Progenitor cell of endocrine pancreas (in vitro differentiated cells): ENCODE results near the gene TMTC1. TPM values are rescaled to one million over a fixed set of nuclear protein-coding genes. Genes with fewer than 3 reads are reported as not detected.

Experiments used
- DNase-seq: peaks from one replicate; pipeline ENCODE4 v3.0.0; 2021; ENCODE audit warnings: low spot score; ENCODE audit not compliant: unreplicated experiment
- H3K27ac Mint-ChIP-seq: 2 replicates; pipeline ENCODE4 v1.8.0; 2021; ENCODE audit warnings: mild to moderate bottlenecking, moderate library complexity, mixed read lengths
- H3K27me3 Mint-ChIP-seq: 2 replicates; pipeline ENCODE4 v1.8.0; 2021; ENCODE audit warnings: mixed read lengths
- H3K36me3 Mint-ChIP-seq: 2 replicates; pipeline ENCODE4 v1.8.0; 2022; ENCODE audit warnings: mixed read lengths; ENCODE audit not compliant: insufficient read depth
- H3K4me1 Mint-ChIP-seq: 2 replicates; pipeline ENCODE4 v1.8.0; 2021; ENCODE audit warnings: low read depth, mixed read lengths
- H3K4me3 Mint-ChIP-seq: 2 replicates; pipeline ENCODE4 v1.8.0; 2021; ENCODE audit warnings: low read depth, mild to moderate bottlenecking, moderate library complexity, mixed read lengths
- H3K9me3 Mint-ChIP-seq: 2 replicates; pipeline ENCODE4 v1.8.0; 2021; ENCODE audit warnings: low read depth, mixed read lengths
- total RNA-seq: library from RNA; stranded (reverse); gene quantifications from 2 replicates; pipeline ENCODE4 v1.2.1, GENCODE V29; 2021
- TF ChIP-seq, protein P1 (sequence below): fragments of 200-600 bp; sonication (generic); IDR thresholded peaks from one replicate; pipeline ENCODE4 v1.5.0; 2021; ENCODE audit warnings: antibody characterized with exemption, mild to moderate bottlenecking; ENCODE audit not compliant: unreplicated experiment

TMTC1 gene
- total RNA-seq, 1 donor from 2014 or later, result 19.2 TPM

DNA sequence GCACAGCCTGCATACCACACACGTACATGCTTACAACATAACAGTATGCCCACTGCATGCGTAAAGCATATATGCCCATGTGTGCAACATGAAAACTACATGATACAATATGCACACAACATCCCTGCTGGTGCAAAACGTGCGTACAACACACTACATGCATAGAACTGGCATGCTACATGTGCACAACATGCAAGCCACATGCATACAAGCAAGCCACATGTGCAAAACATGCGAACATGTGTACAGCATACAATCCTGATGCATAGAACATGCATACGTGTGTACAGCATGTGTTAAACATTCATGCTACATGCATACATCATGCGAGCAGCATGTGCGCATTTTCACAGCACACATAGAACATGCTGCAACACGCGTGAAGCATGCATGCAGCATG, 8.4 kb upstream of the TMTC1 start:
- TF ChIP-seq, protein P1, sequence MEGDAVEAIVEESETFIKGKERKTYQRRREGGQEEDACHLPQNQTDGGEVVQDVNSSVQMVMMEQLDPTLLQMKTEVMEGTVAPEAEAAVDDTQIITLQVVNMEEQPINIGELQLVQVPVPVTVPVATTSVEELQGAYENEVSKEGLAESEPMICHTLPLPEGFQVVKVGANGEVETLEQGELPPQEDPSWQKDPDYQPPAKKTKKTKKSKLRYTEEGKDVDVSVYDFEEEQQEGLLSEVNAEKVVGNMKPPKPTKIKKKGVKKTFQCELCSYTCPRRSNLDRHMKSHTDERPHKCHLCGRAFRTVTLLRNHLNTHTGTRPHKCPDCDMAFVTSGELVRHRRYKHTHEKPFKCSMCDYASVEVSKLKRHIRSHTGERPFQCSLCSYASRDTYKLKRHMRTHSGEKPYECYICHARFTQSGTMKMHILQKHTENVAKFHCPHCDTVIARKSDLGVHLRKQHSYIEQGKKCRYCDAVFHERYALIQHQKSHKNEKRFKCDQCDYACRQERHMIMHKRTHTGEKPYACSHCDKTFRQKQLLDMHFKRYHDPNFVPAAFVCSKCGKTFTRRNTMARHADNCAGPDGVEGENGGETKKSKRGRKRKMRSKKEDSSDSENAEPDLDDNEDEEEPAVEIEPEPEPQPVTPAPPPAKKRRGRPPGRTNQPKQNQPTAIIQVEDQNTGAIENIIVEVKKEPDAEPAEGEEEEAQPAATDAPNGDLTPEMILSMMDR, result no peak
- no peaks in the 10 kb centered on the region for H3K9me3 Mint-ChIP-seq
- H3K27me3 Mint-ChIP-seq, result peaks cover 3% of the 10 kb centered on the region

DNA sequence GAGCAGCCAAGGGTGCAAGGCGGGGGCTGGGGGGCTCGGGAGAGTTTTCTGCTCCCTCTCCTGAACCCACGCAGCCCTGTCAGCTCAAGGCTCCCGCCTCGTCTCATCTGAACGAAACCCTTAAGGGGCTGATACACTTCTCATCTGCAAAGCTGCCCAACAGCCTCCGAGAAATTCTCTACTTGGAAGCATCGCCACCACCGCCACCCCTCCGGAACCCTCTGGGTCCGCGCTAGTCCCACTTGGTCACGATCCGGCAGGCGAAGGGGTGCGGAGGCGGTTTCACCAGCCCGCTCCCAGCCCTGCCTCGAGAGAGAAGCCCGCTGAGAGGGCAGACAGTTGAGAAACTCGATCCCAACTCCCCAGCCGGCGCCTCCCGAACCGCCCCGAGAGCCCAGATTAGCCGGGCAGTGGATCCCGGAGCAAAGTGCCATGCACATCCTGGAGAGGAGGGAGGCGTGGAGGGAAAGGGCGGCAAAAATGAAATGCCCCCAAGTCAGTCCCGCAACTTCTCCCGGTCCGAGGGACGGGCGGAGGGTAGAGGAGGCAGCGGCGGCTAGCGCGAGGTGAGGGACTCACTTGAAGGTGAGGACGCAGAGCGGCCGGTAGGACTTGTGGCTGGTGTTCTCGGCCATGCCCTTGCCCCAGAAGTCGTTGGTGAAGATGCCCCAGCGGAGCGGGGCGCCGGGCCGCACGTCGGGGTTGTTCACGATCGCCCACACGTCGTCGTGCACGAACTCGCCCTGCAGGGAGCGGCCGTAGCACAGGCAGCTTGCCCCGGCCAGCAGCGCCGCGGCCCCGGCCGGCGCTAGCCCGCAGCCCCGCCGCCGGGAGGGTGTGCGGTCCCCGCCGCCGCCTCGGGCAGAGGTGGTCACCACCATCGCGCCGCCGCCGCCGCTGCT, 620 bp downstream of the TMTC1 start:
- Mint-ChIP-seq H3K36me3 (no peaks in the 10 kb centered on the region), H3K4me1 (peaks cover 17% of the 10 kb centered on the region), H3K4me3 (peak overlapping the region; percentile 93), H3K9me3 (peaks cover 4% of the 10 kb centered on the region), H3K27ac (peak overlapping the region; percentile 93), H3K27me3 (peaks cover 16% of the 10 kb centered on the region)
- DNase-seq, result peak; percentile 47
- TF ChIP-seq, protein P1, result peak; percentile 21

More for the DNA sequence above, 8.4 kb upstream of the TMTC1 start:
- Mint-ChIP-seq H3K4me3 (no peak overlapping the region), H3K27ac (no peak overlapping the region), H3K4me1 (peaks cover 15% of the 10 kb centered on the region), H3K36me3 (no peaks in the 10 kb centered on the region)
- DNase-seq, result no peak

DNA sequence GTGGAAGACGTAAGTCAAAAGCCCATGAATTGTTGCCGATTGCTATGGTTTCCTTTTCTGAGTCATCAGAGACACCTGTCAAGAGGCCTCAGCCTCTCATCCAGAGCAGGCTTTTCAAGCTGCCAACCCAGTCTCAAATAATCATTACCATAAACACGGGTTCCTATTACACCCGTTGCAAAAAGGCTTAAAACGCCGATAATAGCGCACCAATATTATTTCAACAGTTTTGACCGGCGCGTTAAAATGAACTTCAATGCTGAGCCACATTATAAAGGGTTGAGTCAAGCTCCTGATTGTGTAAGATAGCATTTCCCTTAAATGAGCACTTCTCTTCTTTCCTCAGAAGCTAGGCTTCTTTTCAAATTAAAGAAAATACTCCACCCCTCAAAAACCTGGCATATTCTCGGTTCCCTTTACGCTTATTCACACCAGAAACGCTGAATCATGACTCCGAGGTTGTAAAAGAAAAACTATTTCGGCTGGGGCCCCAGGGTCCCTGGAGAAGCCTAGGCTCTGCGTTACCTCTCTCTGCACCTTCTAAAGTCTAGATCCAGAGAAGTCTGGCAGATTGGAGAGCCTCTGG, 1.4 kb downstream of the TMTC1 start:
- Mint-ChIP-seq H3K27ac (peak overlapping the region; percentile 93), H3K4me3 (peak overlapping the region; percentile 93), H3K9me3 (peaks cover 4% of the 10 kb centered on the region), H3K27me3 (peaks cover 12% of the 10 kb centered on the region), H3K36me3 (no peaks in the 10 kb centered on the region), H3K4me1 (peaks cover 17% of the 10 kb centered on the region)
- DNase-seq, result no peak
- TF ChIP-seq, protein P1, result no peak

DNA sequence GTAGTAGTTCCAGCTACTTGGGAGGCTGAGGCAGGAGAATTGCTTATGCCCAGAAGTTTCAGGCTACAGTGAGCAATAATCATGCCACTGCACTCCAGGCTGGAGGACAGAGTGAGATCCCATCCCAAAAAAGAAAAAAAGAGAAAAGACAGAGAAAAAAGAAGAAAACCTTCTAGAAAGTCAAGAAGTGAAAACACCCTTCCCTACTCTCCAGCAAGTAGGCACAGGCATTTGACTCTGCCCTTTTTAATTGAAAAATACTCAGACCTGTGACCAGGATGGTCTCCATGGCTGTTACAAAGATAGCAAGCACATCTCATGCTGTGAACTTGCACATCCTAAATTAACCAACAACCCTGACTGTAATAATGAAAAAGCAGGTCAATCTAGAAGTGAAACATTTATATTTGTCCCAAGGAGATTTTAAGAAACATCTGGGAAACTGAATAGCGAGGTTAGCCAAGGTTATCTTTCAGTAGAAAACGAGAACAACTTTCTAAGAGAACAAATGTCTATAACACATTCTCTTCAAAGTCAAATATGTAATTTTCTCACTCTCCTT, 2.0 kb downstream of the TMTC1 start:
- no peak overlapping the region for H3K27ac Mint-ChIP-seq
- no peak for DNase-seq
- TF ChIP-seq, protein P1, result no peak
- peaks cover 12% of the 10 kb centered on the region for H3K27me3 Mint-ChIP-seq
- peak overlapping the region; percentile 93 for H3K4me3 Mint-ChIP-seq
- peaks cover 17% of the 10 kb centered on the region for H3K4me1 Mint-ChIP-seq
- H3K36me3 Mint-ChIP-seq, result no peaks in the 10 kb centered on the region
- peaks cover 4% of the 10 kb centered on the region for H3K9me3 Mint-ChIP-seq

DNA sequence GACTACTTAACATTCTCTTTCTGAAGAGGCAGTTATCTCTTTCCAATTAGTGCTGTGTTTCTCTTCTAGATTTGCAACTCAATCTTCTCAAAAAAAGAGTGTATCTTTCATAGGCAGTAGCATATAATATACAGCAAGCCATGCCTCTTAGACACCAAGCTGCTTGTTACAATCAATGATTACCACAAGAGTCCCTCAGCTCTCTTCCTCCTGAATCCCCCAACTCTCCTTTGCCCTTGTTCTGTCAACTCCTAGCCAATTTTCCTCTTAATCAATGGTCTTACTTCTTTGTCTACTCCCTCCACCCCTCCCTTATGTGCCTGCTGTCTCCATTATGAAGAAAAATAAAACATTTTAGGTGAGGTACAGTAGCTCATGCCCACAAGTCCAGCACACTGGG, 2.6 kb downstream of the TMTC1 start:
- peaks cover 2% of the 10 kb centered on the region for H3K36me3 Mint-ChIP-seq
- peaks cover 7% of the 10 kb centered on the region for H3K9me3 Mint-ChIP-seq
- peaks cover 12% of the 10 kb centered on the region for H3K27me3 Mint-ChIP-seq
- peaks cover 18% of the 10 kb centered on the region for H3K4me1 Mint-ChIP-seq
- TF ChIP-seq, protein P1, result no peak
- no peak for DNase-seq
- H3K4me3 Mint-ChIP-seq, result peak overlapping the region; percentile 93
- H3K27ac Mint-ChIP-seq, result no peak overlapping the region
